HepG2 (cell line): ENCODE measurements around the gene MAVS. TPM values are rescaled to one million over a fixed set of nuclear protein-coding genes. Genes with fewer than 3 reads are reported as not detected.

ENCODE experiments used
- ATF5 ChIP-seq: sonication (generic); formaldehyde crosslinking; IDR thresholded peaks from 2 replicates; pipeline ENCODE4 v1.4.0; 2020; ENCODE audit warnings: mild to moderate bottlenecking, low read depth, missing genetic modification reagents
- CBX5 ChIP-seq: sonication (generic); formaldehyde crosslinking; IDR thresholded peaks from 2 replicates; pipeline ENCODE4 v1.4.0; 2020; ENCODE audit warnings: missing genetic modification reagents, borderline replicate concordance
- CHD4 ChIP-seq: fragments of 200-600 bp; sonication (generic); IDR thresholded peaks from 2 replicates; pipeline ENCODE4 v1.7.0; 2017; ENCODE audit warnings: mild to moderate bottlenecking, low read length, borderline replicate concordance
- FUBP1 ChIP-seq: sonication (generic); formaldehyde crosslinking; IDR thresholded peaks from 2 replicates; pipeline ENCODE4 v1.5.1; 2020; ENCODE audit warnings: missing genetic modification reagents, mild to moderate bottlenecking, borderline replicate concordance
- HIVEP1 ChIP-seq: sonication (generic); formaldehyde crosslinking; IDR thresholded peaks from 2 replicates; pipeline ENCODE4 v1.4.0; 2020; ENCODE audit warnings: mild to moderate bottlenecking, missing genetic modification reagents
- KLF13 ChIP-seq: sonication (generic); formaldehyde crosslinking; IDR thresholded peaks from 2 replicates; pipeline ENCODE4 v1.4.0; 2020; ENCODE audit warnings: mild to moderate bottlenecking, missing genetic modification reagents
- LBX2 ChIP-seq: sonication (generic); formaldehyde crosslinking; IDR thresholded peaks from 2 replicates; pipeline ENCODE4 v1.5.0; 2020; ENCODE audit warnings: missing genetic modification reagents, mild to moderate bottlenecking, borderline replicate concordance
- PHF5A ChIP-seq: IDR thresholded peaks from one replicate; pipeline ENCODE4 v1.6.1; 2018; ENCODE audit warnings: low read depth, missing genetic modification reagents; ENCODE audit not compliant: unreplicated experiment
- TEF ChIP-seq: sonication (generic); formaldehyde crosslinking; IDR thresholded peaks from 2 replicates; pipeline ENCODE4 v1.5.0; 2020; ENCODE audit warnings: missing genetic modification reagents
- TRAFD1 ChIP-seq: sonication (generic); formaldehyde crosslinking; IDR thresholded peaks from 2 replicates; pipeline ENCODE4 v1.5.1; 2020; ENCODE audit warnings: missing genetic modification reagents, mild to moderate bottlenecking, borderline replicate concordance
- ZBTB38 ChIP-seq: sonication (generic); formaldehyde crosslinking; IDR thresholded peaks from 2 replicates; pipeline ENCODE4 v1.5.1; 2020; ENCODE audit warnings: mild to moderate bottlenecking, missing genetic modification reagents
- ZFP91 ChIP-seq: sonication (generic); formaldehyde crosslinking; IDR thresholded peaks from 2 replicates; pipeline ENCODE4 v1.9.0; 2022; ENCODE audit warnings: missing genetic modification reagents, mild to moderate bottlenecking, borderline replicate concordance
- ZNF367 ChIP-seq: sonication (generic); formaldehyde crosslinking; IDR thresholded peaks from 2 replicates; pipeline ENCODE4 v1.4.0; 2020; ENCODE audit warnings: missing genetic modification reagents, borderline replicate concordance
- ZNF460 ChIP-seq: sonication (generic); formaldehyde crosslinking; IDR thresholded peaks from 2 replicates; pipeline ENCODE4 v1.5.1; 2020; ENCODE audit warnings: missing genetic modification reagents, mild to moderate bottlenecking, borderline replicate concordance
- ZNF513 ChIP-seq: sonication (generic); formaldehyde crosslinking; conservative IDR thresholded peaks from 2 replicates; pipeline ENCODE4 v1.5.0; 2020; ENCODE audit warnings: missing genetic modification reagents
- ZNF550 ChIP-seq: sonication (generic); formaldehyde crosslinking; IDR thresholded peaks from 2 replicates; pipeline ENCODE4 v1.4.0; 2020; ENCODE audit warnings: mild to moderate bottlenecking, missing genetic modification reagents, borderline replicate concordance
- ZNF558 ChIP-seq: sonication (generic); formaldehyde crosslinking; IDR thresholded peaks from 2 replicates; pipeline ENCODE4 v1.9.0; 2022; ENCODE audit warnings: mild to moderate bottlenecking, missing genetic modification reagents, borderline replicate concordance
- ZNF850 ChIP-seq: sonication (generic); formaldehyde crosslinking; conservative IDR thresholded peaks from 2 replicates; pipeline ENCODE4 v1.9.0; 2021; ENCODE audit warnings: mild to moderate bottlenecking, missing genetic modification reagents
- polyA plus RNA-seq, 8 experiments: library from polyadenylated mRNA; depleted of rRNA in 3 of 8; stranded (reverse) in 7 of 8; unstranded in 1 of 8; fragments of >200 nt; fragmentation: Illumina TruSeq in 4 of 8; extraction: Trizol in 4 of 8; gene quantifications; 2 replicates each; pipeline versions ENCODE4 v1.2.1 to v1.2.3, GENCODE V29; 2011 to 2016; ENCODE audit warnings: low read depth in 4 of 8, missing spikeins in 1 of 8, mixed read lengths in 1 of 8; ENCODE audit not compliant: insufficient read depth in 1 of 8
- total RNA-seq, 5 experiments: library from RNA; depleted of rRNA; stranded (reverse); fragments of >200 nt; fragmentation: Illumina TruSeq; extraction: Trizol; gene quantifications; 2 replicates each; pipeline ENCODE4 v1.2.3, GENCODE V29; 2016; ENCODE audit warnings: low read depth in 1 of 5

The MAVS gene
- total and polyA plus RNA-seq, 2 of the 13 experiments (the other 11 are each of a cell fraction or from before 2014, with no cell fraction given) = 27.3 to 36.6 TPM

- TF ChIP-seq FUBP1 (CRISPR knock-in tag) (no peak; the same call in 1 of the 2 replicates), ATF5 (CRISPR knock-in tag) (no peak), KLF13 (CRISPR knock-in tag) (peak; percentile 54; the same call in 1 of the 2 replicates), ZNF850 (CRISPR knock-in tag) (peak; percentile 20; the same call in 1 of the 2 replicates), ZNF558 (CRISPR knock-in tag) (peak; percentile 6; the same call in 1 of the 2 replicates), LBX2 (CRISPR knock-in tag) (peak; percentile 20), ZFP91 (CRISPR knock-in tag) (peak; percentile 3; the same call in 1 of the 2 replicates), TEF (CRISPR knock-in tag) (no peak; the same call in 1 of the 2 replicates), ZNF367 (CRISPR knock-in tag) (peak; percentile 62; the same call in 1 of the 2 replicates), TRAFD1 (no peak), ZNF550 (no peak), ZBTB38 (CRISPR knock-in tag) (no peak; the same call in 1 of the 2 replicates), ZNF513 (CRISPR knock-in tag) (0 out of 2 replicates have a peak, but pooled peaks have one; percentile 66), HIVEP1 (peak; percentile 67; the same call in 1 of the 2 replicates), ZNF460 (CRISPR knock-in tag) (no peak), CBX5 (CRISPR knock-in tag) (no peak), PHF5A (no peak), CHD4 (0 out of 2 replicates have a peak, but pooled peaks have one; percentile 64)
Observed at GRCh38 chr20:3846378-3846739, 275 bp upstream of the MAVS start (continued).
